HEK293T (cell line): ENCODE measurements around the gene PLAAT1.

ENCODE experiments used
- FOXK2 ChIP-seq: fragments of 450-650 bp; IDR thresholded peaks from 2 replicates; pipeline ENCODE4 v1.6.1; 2016; ENCODE audit warnings: mild to moderate bottlenecking
- FOXM1 ChIP-seq: fragments of 450-650 bp; IDR thresholded peaks from 2 replicates; pipeline ENCODE4 v1.6.1; 2017; ENCODE audit warnings: mild to moderate bottlenecking, borderline replicate concordance
- NFRKB ChIP-seq: fragments of 450-650 bp; IDR thresholded peaks from 2 replicates; pipeline ENCODE4 v1.6.1; 2016; ENCODE audit warnings: mild to moderate bottlenecking, moderate library complexity
- SP1 ChIP-seq: fragments of 450-650 bp; IDR thresholded peaks from 2 replicates; pipeline ENCODE4 v1.6.1; 2017
- TARDBP ChIP-seq: fragments of 450-650 bp; IDR thresholded peaks from 2 replicates; pipeline ENCODE4 v1.6.1; 2016

GRCh38 chr3:193207290-193208273 lies 33.4 kb upstream of the PLAAT1 start:
- no peak for TF ChIP-seq FOXM1
- TF ChIP-seq SP1, result no peak
- TF ChIP-seq NFRKB, result no peak
- TF ChIP-seq FOXK2, result no peak
- TF ChIP-seq TARDBP, result no peak
